HepG2 (cell line): ENCODE measurements around the gene RAB3A. TPM values are rescaled to one million over a fixed set of nuclear protein-coding genes. Genes with fewer than 3 reads are reported as not detected.

Experiments used
- CBX2 ChIP-seq, 2 experiments: fragments of 200-600 bp in 1 of 2; sonication (generic); formaldehyde crosslinking in 1 of 2; IDR thresholded peaks; 2 replicates each; pipeline versions ENCODE4 v1.7.0 to v1.8.1; 2018 to 2022; ENCODE audit warnings: low read depth in 2 of 2, low read length in 1 of 2, mild to moderate bottlenecking in 1 of 2, missing genetic modification reagents in 1 of 2
- FOXC1 ChIP-seq: sonication (generic); formaldehyde crosslinking; IDR thresholded peaks from 2 replicates; pipeline ENCODE4 v1.8.0; 2022; ENCODE audit warnings: mild to moderate bottlenecking, missing genetic modification reagents, borderline replicate concordance
- IKZF4 ChIP-seq: sonication (generic); formaldehyde crosslinking; IDR thresholded peaks from 2 replicates; pipeline ENCODE4 v1.5.1; 2020; ENCODE audit warnings: borderline replicate concordance, mild to moderate bottlenecking, low read depth, missing genetic modification reagents; ENCODE audit errors: not compliant biosample characterization
- MTA3 ChIP-seq: sonication (generic); formaldehyde crosslinking; IDR thresholded peaks from 2 replicates; pipeline ENCODE4 v1.4.0; 2020; ENCODE audit warnings: missing genetic modification reagents
- NFATC3 ChIP-seq: sonication (generic); formaldehyde crosslinking; IDR thresholded peaks from 2 replicates; pipeline ENCODE4 v1.5.1; 2020; ENCODE audit warnings: mild to moderate bottlenecking, missing genetic modification reagents
- NFRKB ChIP-seq: fragments of 450-650 bp; IDR thresholded peaks from 2 replicates; pipeline ENCODE4 v1.6.1; 2017
- NR2F6 ChIP-seq, 2 experiments: IDR thresholded peaks; 2 replicates each; pipeline ENCODE4 v1.6.1; 2016; ENCODE audit warnings: antibody characterized with exemption in 1 of 2, mild to moderate bottlenecking in 1 of 2
- REXO4 ChIP-seq: sonication (generic); formaldehyde crosslinking; IDR thresholded peaks from 2 replicates; pipeline ENCODE4 v1.8.0; 2022; ENCODE audit warnings: missing genetic modification reagents, mild to moderate bottlenecking, borderline replicate concordance
- SNAPC5 ChIP-seq: sonication (generic); formaldehyde crosslinking; IDR thresholded peaks from 2 replicates; pipeline ENCODE4 v1.8.1; 2023; ENCODE audit warnings: mild to moderate bottlenecking, missing genetic modification reagents, borderline replicate concordance
- SOX5 ChIP-seq: IDR thresholded peaks from 2 replicates; pipeline ENCODE4 v1.6.1; 2016; ENCODE audit warnings: borderline replicate concordance
- TSC22D2 ChIP-seq: sonication (generic); formaldehyde crosslinking; IDR thresholded peaks from 2 replicates; pipeline ENCODE4 v1.5.1; 2020; ENCODE audit warnings: missing genetic modification reagents, mild to moderate bottlenecking, borderline replicate concordance
- UBTF ChIP-seq: sonication (generic); formaldehyde crosslinking; IDR thresholded peaks from 2 replicates; pipeline ENCODE4 v1.4.0; 2020; ENCODE audit warnings: mild to moderate bottlenecking, missing genetic modification reagents
- ZNF17 ChIP-seq: sonication (generic); formaldehyde crosslinking; IDR thresholded peaks from 2 replicates; pipeline ENCODE4 v1.5.0; 2020; ENCODE audit warnings: mild to moderate bottlenecking, missing genetic modification reagents
- ZNF773 ChIP-seq: sonication (generic); formaldehyde crosslinking; IDR thresholded peaks from 2 replicates; pipeline ENCODE4 v1.4.0; 2020; ENCODE audit warnings: missing genetic modification reagents, borderline replicate concordance
- ZUFSP ChIP-seq: sonication (generic); formaldehyde crosslinking; IDR thresholded peaks from 2 replicates; pipeline ENCODE4 v1.9.0; 2021; ENCODE audit warnings: missing genetic modification reagents, mild to moderate bottlenecking, borderline replicate concordance
- polyA plus RNA-seq, 8 experiments: library from polyadenylated mRNA; depleted of rRNA in 3 of 8; stranded (reverse) in 7 of 8; unstranded in 1 of 8; fragments of >200 nt; fragmentation: Illumina TruSeq in 4 of 8; extraction: Trizol in 4 of 8; gene quantifications; 2 replicates each; pipeline versions ENCODE4 v1.2.1 to v1.2.3, GENCODE V29; 2011 to 2016; ENCODE audit warnings: low read depth in 4 of 8, missing spikeins in 1 of 8, mixed read lengths in 1 of 8; ENCODE audit not compliant: insufficient read depth in 1 of 8
- total RNA-seq, 5 experiments: library from RNA; depleted of rRNA; stranded (reverse); fragments of >200 nt; fragmentation: Illumina TruSeq; extraction: Trizol; gene quantifications; 2 replicates each; pipeline ENCODE4 v1.2.3, GENCODE V29; 2016; ENCODE audit warnings: low read depth in 1 of 5
- TF ChIP-seq, protein P1 (sequence below): sonication (generic); formaldehyde crosslinking; IDR thresholded peaks from 2 replicates; pipeline ENCODE4 v1.4.0; 2020; ENCODE audit warnings: missing genetic modification reagents, borderline replicate concordance
- TF ChIP-seq, protein P2 (sequence below): sonication (generic); formaldehyde crosslinking; IDR thresholded peaks from 2 replicates; pipeline ENCODE4 v1.4.0; 2020; ENCODE audit warnings: missing genetic modification reagents; ENCODE audit errors: not compliant biosample characterization
- TF ChIP-seq, protein P3 (sequence below): sonication (generic); formaldehyde crosslinking; IDR thresholded peaks from 2 replicates; pipeline ENCODE4 v1.9.0; 2021; ENCODE audit warnings: missing genetic modification reagents, borderline replicate concordance

The RAB3A gene
- total and polyA plus RNA-seq, 2 of the 13 experiments (the other 11 are each of a cell fraction or from before 2014, with no cell fraction given) = 0.58 to 0.98 TPM

- TF ChIP-seq ZNF17 (CRISPR knock-in tag) (no peak; the same call in 1 of the 2 replicates), NFATC3 (CRISPR knock-in tag) (no peak), TSC22D2 (peak; percentile 98), NFRKB (no peak), ZNF773 (CRISPR knock-in tag) (peak; percentile 99), SNAPC5 (no peak), NR2F6 (IDR thresholded peaks at IDR 0.05) (no peak), NR2F6 (CRISPR knock-in tag; IDR thresholded peaks at IDR 0.05) (0 out of 2 replicates have a peak, but pooled peaks have one; percentile 16), REXO4 (no peak), CBX2 (IDR thresholded peaks at IDR 0.05; ENCODE audit: low read depth, low read length) (no peak), CBX2 (CRISPR knock-in tag; IDR thresholded peaks at IDR 0.05; ENCODE audit: low read depth) (no peak), IKZF4 (CRISPR knock-in tag) (peak; percentile 81), FOXC1 (CRISPR knock-in tag) (peak; percentile 92; the same call in 1 of the 2 replicates), ZUFSP (CRISPR knock-in tag) (no peak), SOX5 (CRISPR knock-in tag) (peak; percentile 32; the same call in 1 of the 2 replicates), MTA3 (CRISPR knock-in tag) (0 out of 2 replicates have a peak, but pooled peaks have one; percentile 82), UBTF (CRISPR knock-in tag) (peak; percentile 90)
- TF ChIP-seq, protein P1, sequence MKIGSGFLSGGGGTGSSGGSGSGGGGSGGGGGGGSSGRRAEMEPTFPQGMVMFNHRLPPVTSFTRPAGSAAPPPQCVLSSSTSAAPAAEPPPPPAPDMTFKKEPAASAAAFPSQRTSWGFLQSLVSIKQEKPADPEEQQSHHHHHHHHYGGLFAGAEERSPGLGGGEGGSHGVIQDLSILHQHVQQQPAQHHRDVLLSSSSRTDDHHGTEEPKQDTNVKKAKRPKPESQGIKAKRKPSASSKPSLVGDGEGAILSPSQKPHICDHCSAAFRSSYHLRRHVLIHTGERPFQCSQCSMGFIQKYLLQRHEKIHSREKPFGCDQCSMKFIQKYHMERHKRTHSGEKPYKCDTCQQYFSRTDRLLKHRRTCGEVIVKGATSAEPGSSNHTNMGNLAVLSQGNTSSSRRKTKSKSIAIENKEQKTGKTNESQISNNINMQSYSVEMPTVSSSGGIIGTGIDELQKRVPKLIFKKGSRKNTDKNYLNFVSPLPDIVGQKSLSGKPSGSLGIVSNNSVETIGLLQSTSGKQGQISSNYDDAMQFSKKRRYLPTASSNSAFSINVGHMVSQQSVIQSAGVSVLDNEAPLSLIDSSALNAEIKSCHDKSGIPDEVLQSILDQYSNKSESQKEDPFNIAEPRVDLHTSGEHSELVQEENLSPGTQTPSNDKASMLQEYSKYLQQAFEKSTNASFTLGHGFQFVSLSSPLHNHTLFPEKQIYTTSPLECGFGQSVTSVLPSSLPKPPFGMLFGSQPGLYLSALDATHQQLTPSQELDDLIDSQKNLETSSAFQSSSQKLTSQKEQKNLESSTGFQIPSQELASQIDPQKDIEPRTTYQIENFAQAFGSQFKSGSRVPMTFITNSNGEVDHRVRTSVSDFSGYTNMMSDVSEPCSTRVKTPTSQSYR (CRISPR knock-in tag) = no peak
- TF ChIP-seq, protein P2, sequence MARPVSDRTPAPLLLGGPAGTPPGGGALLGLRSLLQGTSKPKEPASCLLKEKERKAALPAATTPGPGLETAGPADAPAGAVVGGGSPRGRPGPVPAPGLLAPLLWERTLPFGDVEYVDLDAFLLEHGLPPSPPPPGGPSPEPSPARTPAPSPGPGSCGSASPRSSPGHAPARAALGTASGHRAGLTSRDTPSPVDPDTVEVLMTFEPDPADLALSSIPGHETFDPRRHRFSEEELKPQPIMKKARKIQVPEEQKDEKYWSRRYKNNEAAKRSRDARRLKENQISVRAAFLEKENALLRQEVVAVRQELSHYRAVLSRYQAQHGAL (CRISPR knock-in tag) = no peak
- TF ChIP-seq, protein P3, sequence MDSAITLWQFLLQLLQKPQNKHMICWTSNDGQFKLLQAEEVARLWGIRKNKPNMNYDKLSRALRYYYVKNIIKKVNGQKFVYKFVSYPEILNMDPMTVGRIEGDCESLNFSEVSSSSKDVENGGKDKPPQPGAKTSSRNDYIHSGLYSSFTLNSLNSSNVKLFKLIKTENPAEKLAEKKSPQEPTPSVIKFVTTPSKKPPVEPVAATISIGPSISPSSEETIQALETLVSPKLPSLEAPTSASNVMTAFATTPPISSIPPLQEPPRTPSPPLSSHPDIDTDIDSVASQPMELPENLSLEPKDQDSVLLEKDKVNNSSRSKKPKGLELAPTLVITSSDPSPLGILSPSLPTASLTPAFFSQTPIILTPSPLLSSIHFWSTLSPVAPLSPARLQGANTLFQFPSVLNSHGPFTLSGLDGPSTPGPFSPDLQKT (CRISPR knock-in tag) = peak; percentile 12; the same call in 1 of the 2 replicates
These were observed 29.5 kb upstream of the RAB3A start (continued) for GRCh38 chr19:18233224-18233825.
